ENCODE measurements around the gene CEACAM18. TPM values are rescaled to one million over a fixed set of nuclear protein-coding genes. Genes with fewer than 3 reads are reported as not detected.

The CEACAM18 gene
- total RNA-seq, 3 donors from 2014 or later = not detected

DNA sequence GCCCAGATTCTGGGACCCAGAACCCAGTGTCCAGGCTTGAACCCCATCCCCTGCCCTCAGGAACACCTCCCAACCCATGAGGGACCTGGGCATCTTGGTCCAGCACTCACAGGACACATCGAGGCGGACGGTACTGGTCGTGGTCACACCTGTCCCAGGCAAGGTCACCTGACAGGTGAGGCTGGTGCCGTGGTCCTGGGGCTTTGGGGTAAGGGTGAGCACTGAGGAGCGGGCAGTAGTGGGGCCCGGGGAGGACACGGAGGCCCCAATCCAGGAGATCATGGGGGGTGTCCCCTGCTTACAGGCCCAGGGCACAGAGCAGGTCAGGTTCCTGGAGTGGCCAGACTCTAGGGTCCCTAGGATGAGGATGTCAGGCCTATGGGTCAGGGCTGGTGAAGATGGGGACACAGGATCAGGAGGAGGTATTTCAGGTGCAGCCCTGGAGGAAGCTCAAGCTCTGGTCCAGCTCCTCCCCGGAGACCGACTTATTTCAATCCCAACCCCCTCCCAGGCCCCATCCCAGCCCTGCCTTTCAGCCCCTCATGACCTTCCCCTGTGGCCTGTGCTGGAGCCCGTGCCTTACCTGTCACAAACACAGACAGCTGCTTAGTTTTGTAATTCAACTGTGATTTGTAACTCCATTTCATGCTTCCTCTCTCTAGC lies 20.9 kb upstream of the CEACAM18 start:
- Histone ChIP-seq H3K27me3 (peaks cover 0 to 51% of the 10 kb centered on the region in 2 donors), H3K27ac (no peak overlapping the region), H3K9me3 (no peaks in the 10 kb centered on the region), H3K4me3 (no peak overlapping the region), H3K36me3 (no peaks in the 10 kb centered on the region), H3K4me1 (no peaks in the 10 kb centered on the region)
- intact Hi-C loops (cut with DNase I; ENCODE audit: low total_unique reads) = loop anchor here (10.0 kb wide), 1 partner anchor 553 kb away; no protein-coding TSS in a partner anchor
- no peak for DNase-seq (ENCODE audit: low spot score in 2 of 2)
- TF ChIP-seq POLR2AphosphoS5 (IDR thresholded peaks at IDR 0.05) = no peak
- TF ChIP-seq, protein P1, sequence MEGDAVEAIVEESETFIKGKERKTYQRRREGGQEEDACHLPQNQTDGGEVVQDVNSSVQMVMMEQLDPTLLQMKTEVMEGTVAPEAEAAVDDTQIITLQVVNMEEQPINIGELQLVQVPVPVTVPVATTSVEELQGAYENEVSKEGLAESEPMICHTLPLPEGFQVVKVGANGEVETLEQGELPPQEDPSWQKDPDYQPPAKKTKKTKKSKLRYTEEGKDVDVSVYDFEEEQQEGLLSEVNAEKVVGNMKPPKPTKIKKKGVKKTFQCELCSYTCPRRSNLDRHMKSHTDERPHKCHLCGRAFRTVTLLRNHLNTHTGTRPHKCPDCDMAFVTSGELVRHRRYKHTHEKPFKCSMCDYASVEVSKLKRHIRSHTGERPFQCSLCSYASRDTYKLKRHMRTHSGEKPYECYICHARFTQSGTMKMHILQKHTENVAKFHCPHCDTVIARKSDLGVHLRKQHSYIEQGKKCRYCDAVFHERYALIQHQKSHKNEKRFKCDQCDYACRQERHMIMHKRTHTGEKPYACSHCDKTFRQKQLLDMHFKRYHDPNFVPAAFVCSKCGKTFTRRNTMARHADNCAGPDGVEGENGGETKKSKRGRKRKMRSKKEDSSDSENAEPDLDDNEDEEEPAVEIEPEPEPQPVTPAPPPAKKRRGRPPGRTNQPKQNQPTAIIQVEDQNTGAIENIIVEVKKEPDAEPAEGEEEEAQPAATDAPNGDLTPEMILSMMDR (IDR thresholded peaks at IDR 0.05) = no peak

DNA sequence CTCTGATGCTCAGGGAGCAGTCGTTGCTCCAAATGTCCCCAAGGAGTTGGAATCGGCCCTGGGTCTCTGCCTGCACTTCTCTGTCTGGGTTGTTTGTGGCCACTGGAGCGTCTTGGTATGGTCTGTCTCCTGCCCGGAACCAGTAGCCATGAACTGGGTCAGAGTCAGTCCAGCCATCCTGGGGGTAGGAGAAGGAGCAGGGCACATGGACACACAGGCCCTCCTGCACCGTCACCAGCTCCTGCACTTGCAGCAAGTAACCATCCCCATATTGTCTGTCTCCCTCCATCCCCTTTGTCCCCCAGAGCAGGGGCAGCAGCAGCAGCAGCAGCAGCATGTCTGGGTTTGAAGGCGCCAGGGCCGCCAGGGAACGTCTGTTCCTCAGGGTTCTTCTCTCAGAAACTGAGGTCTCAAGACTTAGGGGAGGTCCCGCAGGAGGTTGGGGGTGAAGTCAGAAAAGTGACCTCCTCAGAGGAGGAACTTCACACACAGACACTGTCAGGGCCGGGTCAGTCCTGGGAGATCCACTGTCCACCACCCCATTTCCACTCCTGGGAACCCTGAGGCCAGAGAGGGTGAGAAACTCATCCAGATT lies 20.2 kb upstream of the CEACAM18 start, which contains the start of gene SIGLEC8:
Gene SIGLEC8, minus strand, starts transcription at position 404 of the 595 bp plus-strand sequence. Its CDS starts 67 bp downstream, at position 337.
- Histone ChIP-seq H3K36me3 (no peaks in the 10 kb centered on the region), H3K4me1 (no peaks in the 10 kb centered on the region), H3K4me3 (no peak within 1 kb of the TSS), H3K27ac (no peak within 1 kb of the TSS), H3K27me3 (peaks cover 0 to 56% of the 10 kb centered on the region in 2 donors), H3K9me3 (no peaks in the 10 kb centered on the region)
- DNase-seq (ENCODE audit: low spot score in 2 of 2) = no peak
- TF ChIP-seq, protein P1 (IDR thresholded peaks at IDR 0.05) = no peak
- TF ChIP-seq POLR2AphosphoS5 (IDR thresholded peaks at IDR 0.05) = no peak
- TF ChIP-seq POLR2A (IDR thresholded peaks at IDR 0.05) = no peak
- intact Hi-C loops (cut with DNase I; ENCODE audit: low total_unique reads) = loop anchor here (10.0 kb wide), 1 partner anchor 553 kb away; no protein-coding TSS in a partner anchor

DNA sequence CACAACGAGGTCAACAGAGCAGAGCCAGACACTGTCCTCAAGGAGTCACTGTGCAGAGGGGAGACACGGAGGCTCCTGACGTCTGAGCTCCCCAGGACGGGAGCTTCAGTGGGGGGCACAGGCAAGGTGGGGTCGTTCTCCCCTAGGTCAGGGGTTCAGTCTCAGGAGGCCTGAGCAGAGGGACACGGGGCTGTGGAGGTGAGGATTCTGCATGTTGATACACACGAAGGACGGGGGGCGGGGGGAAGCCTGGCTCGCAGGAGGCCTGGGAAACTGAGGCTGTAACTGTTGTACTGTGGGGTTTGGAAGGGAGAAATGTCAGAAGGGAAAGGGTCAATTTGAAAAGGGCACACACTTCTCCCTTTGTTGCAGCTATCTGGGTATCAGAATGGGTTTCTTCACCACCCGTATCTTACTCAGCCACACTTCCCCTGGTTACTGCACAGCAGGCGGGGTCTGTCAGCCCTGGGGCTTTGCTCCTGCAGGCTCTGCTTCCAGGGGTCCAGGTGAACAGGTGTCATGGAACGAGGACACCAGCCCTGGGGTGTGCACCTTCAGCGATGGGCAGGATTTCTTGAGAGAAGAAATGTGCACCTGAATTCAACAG lies 19.3 kb upstream of the CEACAM18 start:
- Histone ChIP-seq H3K9me3 (no peaks in the 10 kb centered on the region), H3K27ac (no peak overlapping the region), H3K36me3 (no peaks in the 10 kb centered on the region), H3K4me3 (no peak overlapping the region), H3K27me3 (peaks cover 0 to 48% of the 10 kb centered on the region in 2 donors), H3K4me1 (no peaks in the 10 kb centered on the region)
- intact Hi-C loops (cut with DNase I; ENCODE audit: low total_unique reads) = loop anchor here (10.0 kb wide), 1 partner anchor 554 kb away; no protein-coding TSS in a partner anchor
- TF ChIP-seq POLR2AphosphoS5 (IDR thresholded peaks at IDR 0.05) = no peak
- TF ChIP-seq, protein P1 (IDR thresholded peaks at IDR 0.05) = no peak
- TF ChIP-seq POLR2A (IDR thresholded peaks at IDR 0.05) = no peak
- no peak for DNase-seq (ENCODE audit: low spot score in 2 of 2)

DNA sequence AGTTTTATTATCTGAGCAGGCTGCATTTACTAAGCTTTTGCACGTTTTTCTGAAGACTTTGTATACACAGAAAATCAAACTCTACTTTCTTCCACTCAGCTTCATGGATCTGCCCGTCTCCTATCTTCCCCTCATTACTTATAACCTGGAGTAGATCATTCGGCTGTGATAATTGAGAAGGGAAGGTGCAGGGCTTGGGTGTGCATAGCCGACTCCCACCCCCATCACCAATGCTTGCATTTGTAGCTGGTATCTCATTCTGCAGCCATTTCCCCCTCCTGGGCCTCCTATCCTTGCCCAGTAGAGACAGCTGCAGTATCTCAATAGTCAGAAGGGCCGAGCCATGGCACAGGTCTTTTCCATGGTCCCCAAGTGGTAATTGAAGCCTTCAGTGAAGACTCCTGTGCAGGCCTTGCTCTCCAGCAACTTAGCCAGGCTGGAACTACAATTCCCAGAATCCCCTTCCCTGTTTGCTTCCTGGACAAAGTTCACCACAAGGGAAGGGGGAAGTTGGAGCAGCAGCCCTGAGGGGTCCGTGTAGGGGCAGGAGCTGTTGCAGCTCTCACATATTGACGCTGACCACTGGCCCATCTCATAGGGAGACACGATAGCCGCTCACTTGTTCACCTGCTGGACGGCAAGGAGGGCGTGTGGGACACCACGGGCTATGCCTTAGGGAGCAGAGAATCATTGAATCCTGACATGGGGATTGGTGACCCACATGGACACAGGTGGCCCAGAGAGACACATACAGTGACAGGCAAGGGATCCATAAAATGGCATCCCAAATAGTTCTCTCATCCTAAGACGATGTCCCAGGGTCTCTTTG lies 18.0 kb upstream of the CEACAM18 start:
- H3K36me3 ChIP-seq = no peaks in the 10 kb centered on the region
- H3K27ac ChIP-seq = no peak overlapping the region
- peak overlapping the region in 1 of 3 donors; percentile 37 for H3K4me3 ChIP-seq
- no peaks in the 10 kb centered on the region for H3K4me1 ChIP-seq
- TF ChIP-seq, protein P1 (IDR thresholded peaks at IDR 0.05) = no peak
- TF ChIP-seq POLR2AphosphoS5 (IDR thresholded peaks at IDR 0.05) (no peak), POLR2A (IDR thresholded peaks at IDR 0.05) (no peak)
- intact Hi-C loops (cut with DNase I; ENCODE audit: low total_unique reads) = no loop called here
- H3K9me3 ChIP-seq = no peaks in the 10 kb centered on the region
- H3K27me3 ChIP-seq = peaks cover 0 to 55% of the 10 kb centered on the region in 2 donors
- no peak for DNase-seq (ENCODE audit: low spot score in 2 of 2)
